Measurements from ENCODE around the gene SLC27A6.

SLC27A6 gene

DNA sequence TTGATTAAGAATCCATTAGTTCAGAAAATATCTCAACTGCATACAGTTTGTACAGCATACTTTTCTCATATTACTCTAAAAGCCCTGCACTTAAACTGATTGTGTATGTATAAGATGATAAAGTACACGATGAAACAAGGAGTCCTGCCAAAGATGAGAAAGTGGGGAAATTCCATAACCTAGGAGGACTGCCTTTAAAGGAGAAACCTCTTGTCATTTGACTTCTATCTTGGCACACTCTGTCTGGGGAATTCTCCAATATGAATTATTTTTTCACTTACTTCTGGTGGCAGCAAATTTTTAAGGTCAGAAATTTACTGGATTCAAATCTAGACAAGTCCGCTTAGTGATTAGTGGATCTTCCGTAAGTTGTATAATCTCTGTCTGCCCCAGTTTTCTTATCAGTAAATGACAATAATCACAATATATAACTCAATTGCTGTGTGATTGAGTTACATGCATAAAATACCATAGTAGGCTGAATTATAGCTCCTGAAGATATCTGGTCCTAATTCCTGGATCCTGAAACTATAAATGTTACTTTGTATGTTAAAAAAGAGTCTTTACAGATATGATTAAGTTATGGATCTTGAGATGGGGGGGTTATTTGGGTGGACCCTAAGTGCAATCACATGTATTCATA lies 112.3 kb downstream of the SLC27A6 start:
- TF ChIP-seq TAF1 (IDR thresholded peaks at IDR 0.05; ENCODE audit: low read depth) (no peak), CEBPB (IDR thresholded peaks at IDR 0.05) (no peak), NFIC (IDR thresholded peaks at IDR 0.05) (no peak), EP300 (IDR thresholded peaks at IDR 0.05; ENCODE audit: borderline replicate concordance) (no peak)
- TF ChIP-seq, protein P1, sequence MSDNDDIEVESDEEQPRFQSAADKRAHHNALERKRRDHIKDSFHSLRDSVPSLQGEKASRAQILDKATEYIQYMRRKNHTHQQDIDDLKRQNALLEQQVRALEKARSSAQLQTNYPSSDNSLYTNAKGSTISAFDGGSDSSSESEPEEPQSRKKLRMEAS (IDR thresholded peaks at IDR 0.05): no peak

DNA sequence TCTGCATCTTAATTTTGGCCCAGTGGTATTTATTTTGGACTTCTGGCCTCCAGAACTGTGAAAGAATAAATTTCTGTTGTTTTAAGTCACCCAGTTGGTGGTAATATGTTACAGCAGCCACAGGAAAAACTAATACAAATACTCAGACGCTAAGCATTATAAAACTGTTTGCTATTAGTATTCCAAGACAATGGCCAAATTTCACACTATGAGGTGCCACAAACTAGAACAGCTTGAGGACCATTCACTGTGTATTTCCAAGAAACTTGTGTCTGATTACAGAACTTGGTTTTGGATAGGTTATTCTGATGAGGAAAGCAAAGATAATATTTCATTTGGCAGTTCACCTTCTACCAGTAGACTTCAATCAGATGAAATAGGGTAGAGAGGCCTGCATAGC lies 113.0 kb downstream of the SLC27A6 start:
- TF ChIP-seq RAD21 (IDR thresholded peaks at IDR 0.05; ENCODE audit: low read depth) (no peak), CEBPB (IDR thresholded peaks at IDR 0.05) (no peak), ZBTB7A (IDR thresholded peaks at IDR 0.05; ENCODE audit: low read depth) (no peak), EGR1 (IDR thresholded peaks at IDR 0.05) (no peak), TEAD4 (IDR thresholded peaks at IDR 0.05) (no peak), EP300 (IDR thresholded peaks at IDR 0.05; ENCODE audit: borderline replicate concordance) (no peak), FOXM1 (IDR thresholded peaks at IDR 0.05; ENCODE audit: borderline replicate concordance, low read depth) (no peak), YY1 (IDR thresholded peaks at IDR 0.05; ENCODE audit: low read depth) (no peak)
- TF ChIP-seq, protein P2, sequence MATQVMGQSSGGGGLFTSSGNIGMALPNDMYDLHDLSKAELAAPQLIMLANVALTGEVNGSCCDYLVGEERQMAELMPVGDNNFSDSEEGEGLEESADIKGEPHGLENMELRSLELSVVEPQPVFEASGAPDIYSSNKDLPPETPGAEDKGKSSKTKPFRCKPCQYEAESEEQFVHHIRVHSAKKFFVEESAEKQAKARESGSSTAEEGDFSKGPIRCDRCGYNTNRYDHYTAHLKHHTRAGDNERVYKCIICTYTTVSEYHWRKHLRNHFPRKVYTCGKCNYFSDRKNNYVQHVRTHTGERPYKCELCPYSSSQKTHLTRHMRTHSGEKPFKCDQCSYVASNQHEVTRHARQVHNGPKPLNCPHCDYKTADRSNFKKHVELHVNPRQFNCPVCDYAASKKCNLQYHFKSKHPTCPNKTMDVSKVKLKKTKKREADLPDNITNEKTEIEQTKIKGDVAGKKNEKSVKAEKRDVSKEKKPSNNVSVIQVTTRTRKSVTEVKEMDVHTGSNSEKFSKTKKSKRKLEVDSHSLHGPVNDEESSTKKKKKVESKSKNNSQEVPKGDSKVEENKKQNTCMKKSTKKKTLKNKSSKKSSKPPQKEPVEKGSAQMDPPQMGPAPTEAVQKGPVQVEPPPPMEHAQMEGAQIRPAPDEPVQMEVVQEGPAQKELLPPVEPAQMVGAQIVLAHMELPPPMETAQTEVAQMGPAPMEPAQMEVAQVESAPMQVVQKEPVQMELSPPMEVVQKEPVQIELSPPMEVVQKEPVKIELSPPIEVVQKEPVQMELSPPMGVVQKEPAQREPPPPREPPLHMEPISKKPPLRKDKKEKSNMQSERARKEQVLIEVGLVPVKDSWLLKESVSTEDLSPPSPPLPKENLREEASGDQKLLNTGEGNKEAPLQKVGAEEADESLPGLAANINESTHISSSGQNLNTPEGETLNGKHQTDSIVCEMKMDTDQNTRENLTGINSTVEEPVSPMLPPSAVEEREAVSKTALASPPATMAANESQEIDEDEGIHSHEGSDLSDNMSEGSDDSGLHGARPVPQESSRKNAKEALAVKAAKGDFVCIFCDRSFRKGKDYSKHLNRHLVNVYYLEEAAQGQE (IDR thresholded peaks at IDR 0.05; ENCODE audit: low read depth): no peak
- TF ChIP-seq, protein P1 (IDR thresholded peaks at IDR 0.05): no peak
- TF ChIP-seq, protein P3, sequence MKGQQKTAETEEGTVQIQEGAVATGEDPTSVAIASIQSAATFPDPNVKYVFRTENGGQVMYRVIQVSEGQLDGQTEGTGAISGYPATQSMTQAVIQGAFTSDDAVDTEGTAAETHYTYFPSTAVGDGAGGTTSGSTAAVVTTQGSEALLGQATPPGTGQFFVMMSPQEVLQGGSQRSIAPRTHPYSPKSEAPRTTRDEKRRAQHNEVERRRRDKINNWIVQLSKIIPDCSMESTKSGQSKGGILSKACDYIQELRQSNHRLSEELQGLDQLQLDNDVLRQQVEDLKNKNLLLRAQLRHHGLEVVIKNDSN (IDR thresholded peaks at IDR 0.05): no peak

DNA sequence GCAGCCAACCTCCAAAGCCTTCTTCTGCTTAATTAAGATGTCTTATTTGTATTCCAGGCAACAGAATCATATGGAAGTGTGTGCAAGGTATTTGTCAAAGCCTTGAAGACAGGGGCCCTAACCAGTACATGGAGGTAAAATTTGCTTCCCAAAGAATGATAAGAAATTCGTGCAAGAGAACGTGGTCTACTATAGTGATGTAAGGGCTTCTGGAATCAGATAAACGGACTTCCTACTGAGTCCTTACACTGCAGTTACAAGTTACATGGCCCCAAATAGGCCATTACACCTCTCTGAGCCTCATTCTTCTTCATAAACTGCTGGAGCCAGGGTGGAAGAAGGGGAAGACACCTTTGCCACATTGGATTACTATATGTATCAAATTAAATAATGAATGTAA lies 113.4 kb downstream of the SLC27A6 start:
- no peak for TF ChIP-seq TAF1 (IDR thresholded peaks at IDR 0.05; ENCODE audit: low read depth)
- no peak for TF ChIP-seq YY1 (IDR thresholded peaks at IDR 0.05; ENCODE audit: low read depth)
- TF ChIP-seq NFIC (IDR thresholded peaks at IDR 0.05): no peak
- no peak for TF ChIP-seq RAD21 (IDR thresholded peaks at IDR 0.05; ENCODE audit: low read depth)
- TF ChIP-seq CREB1 (IDR thresholded peaks at IDR 0.05; ENCODE audit: low read depth): no peak
- TF ChIP-seq CEBPB (IDR thresholded peaks at IDR 0.05): no peak
- TF ChIP-seq TEAD4 (IDR thresholded peaks at IDR 0.05): no peak
- TF ChIP-seq, protein P2 (IDR thresholded peaks at IDR 0.05; ENCODE audit: low read depth): no peak
- TF ChIP-seq, protein P1 (IDR thresholded peaks at IDR 0.05): no peak
- no peak for TF ChIP-seq EP300 (IDR thresholded peaks at IDR 0.05; ENCODE audit: borderline replicate concordance)
- TF ChIP-seq EGR1 (IDR thresholded peaks at IDR 0.05): no peak
- no peak for TF ChIP-seq FOXM1 (IDR thresholded peaks at IDR 0.05; ENCODE audit: borderline replicate concordance, low read depth)

DNA sequence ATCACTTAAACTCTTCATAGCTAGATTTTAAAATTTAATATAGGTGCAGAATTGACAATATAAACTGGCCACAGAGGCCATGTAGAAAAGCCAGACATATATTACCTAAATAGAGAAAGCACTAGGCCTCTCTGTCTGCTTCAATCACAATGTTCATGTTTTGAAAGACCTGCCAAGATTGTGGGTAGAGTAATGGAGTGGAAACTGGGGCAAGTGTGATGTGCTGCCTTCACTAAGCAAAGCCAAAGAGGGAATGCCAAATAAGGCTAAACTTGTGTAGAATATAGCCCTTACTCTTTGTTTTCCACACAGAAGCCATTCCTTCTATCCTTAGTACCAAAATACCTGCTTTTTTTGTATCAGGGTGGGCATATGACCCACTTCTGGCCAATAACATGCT lies 114.2 kb downstream of the SLC27A6 start:
- TF ChIP-seq EGR1 (IDR thresholded peaks at IDR 0.05): no peak
- no peak for TF ChIP-seq ZBTB7A (IDR thresholded peaks at IDR 0.05; ENCODE audit: low read depth)
- no peak for TF ChIP-seq EP300 (IDR thresholded peaks at IDR 0.05; ENCODE audit: borderline replicate concordance)
- TF ChIP-seq TEAD4 (IDR thresholded peaks at IDR 0.05): no peak
- TF ChIP-seq TAF1 (IDR thresholded peaks at IDR 0.05; ENCODE audit: low read depth): no peak
- TF ChIP-seq FOXM1 (IDR thresholded peaks at IDR 0.05; ENCODE audit: borderline replicate concordance, low read depth): no peak
- TF ChIP-seq, protein P3 (IDR thresholded peaks at IDR 0.05): no peak
- TF ChIP-seq, protein P2 (IDR thresholded peaks at IDR 0.05; ENCODE audit: low read depth): no peak
- TF ChIP-seq NFIC (IDR thresholded peaks at IDR 0.05): no peak
- no peak for TF ChIP-seq YY1 (IDR thresholded peaks at IDR 0.05; ENCODE audit: low read depth)
- no peak for TF ChIP-seq TCF12 (IDR thresholded peaks at IDR 0.05; ENCODE audit: low read depth)
